AG04449 (cell line): ENCODE measurements around the gene FDXR.

ENCODE experiments used
- CTCF ChIA-PET: fragments of 350-600 bp; formaldehyde crosslinking; extraction: SDS; loops from one replicate; lab custom pipeline; 2021; ENCODE audit warnings: antibody characterized with exemption; lab: Yijun Ruan, JAX
- POLR2A ChIA-PET: fragments of 400-600, 350-600 bp; formaldehyde crosslinking; extraction: SDS; loops from one replicate; lab custom pipeline; 2020; ENCODE audit warnings: antibody characterized with exemption, inconsistent platforms; lab: Yijun Ruan, JAX
- DNase-seq: peaks from one replicate; pipeline ENCODE4 v3.0.0-alpha.2; 2010; ENCODE audit warnings: low read depth, low spot score
- H3K4me3 ChIP-seq: 2 replicates; pipeline ENCODE4 v1.5.1; 2011; ENCODE audit warnings: low read depth, mild to moderate bottlenecking, control low read depth, low read length
- CTCF ChIP-seq: IDR thresholded peaks from one replicate; pipeline ENCODE4 v1.5.1; 2011; ENCODE audit warnings: mild to moderate bottlenecking, moderate library complexity, low read length, control low read depth, inconsistent platforms; ENCODE audit not compliant: insufficient read depth; ENCODE audit errors: missing control alignments

Gene FDXR

GRCh38 chr17:74878658-74879057 is 5.9 kb upstream of the FDXR start:
- CTCF ChIA-PET: interaction anchor here (1.5 kb wide), 1 partner anchor 87 kb away, joined by 5 read pairs; no protein-coding TSS in a partner anchor
- POLR2A ChIA-PET: no interaction called here
- DNase-seq: no peak
- no peak for TF ChIP-seq CTCF
- H3K4me3 ChIP-seq: no peak overlapping the region

DNA sequence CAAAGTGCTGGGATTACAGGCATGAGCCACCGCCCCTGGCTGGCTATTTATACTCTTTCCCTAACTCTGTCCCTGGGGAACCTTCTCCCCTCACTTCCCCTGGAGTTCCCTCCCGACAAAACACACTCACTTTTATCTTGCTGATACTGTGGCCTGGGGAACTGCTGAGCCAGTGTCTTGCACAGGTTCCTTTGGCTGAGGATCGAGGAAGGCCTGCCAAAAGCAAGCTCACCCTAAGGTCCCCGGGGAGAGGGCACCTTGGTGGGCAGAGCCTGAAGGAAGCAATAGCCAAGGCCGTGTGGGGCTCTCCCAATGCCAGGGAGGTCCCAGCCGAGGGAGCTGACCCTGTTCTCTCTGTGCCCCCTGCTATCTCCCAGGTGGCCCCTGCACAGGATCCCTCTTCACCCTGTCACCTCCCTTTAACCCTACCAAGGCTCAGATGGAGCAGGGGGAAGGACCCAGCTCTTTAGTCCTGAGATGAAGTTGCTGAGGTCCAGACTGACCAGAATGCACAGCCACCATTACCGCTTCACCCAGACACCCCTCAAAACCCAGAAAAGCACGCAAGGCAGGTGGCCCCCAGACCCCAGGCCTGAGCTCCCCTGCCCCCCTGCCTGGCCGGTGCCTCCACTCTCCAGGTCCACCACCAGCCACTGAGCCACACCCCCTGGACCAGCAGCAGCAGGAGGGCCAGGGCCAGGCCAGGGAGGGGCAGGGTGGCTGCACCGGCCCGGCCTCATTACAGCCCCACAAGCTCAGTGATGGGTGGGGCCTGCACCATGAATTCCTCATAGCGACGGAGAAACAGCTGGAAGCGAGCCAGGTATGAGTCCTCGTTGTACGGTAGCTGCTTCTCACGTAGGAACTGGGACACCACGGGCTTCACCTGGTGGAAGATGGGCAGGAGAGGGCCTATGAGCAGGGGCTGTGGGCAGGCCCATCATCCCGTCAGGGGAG is 5.1 kb upstream of the FDXR start:
- CTCF ChIA-PET: interaction anchor here (0.8 to 1.5 kb wide), 2 partner anchors 13 to 86 kb away, joined by 5 read pairs; no protein-coding TSS in a partner anchor
- POLR2A ChIA-PET: no interaction called here
- DNase-seq: no peak

GRCh38 chr17:74875977-74876593 is 3.3 kb upstream of the FDXR start:
- H3K4me3 ChIP-seq: no peak overlapping the region
- no peak for DNase-seq
- ChIA-PET CTCF (interaction anchor here (3.5 to 5.6 kb wide), 2 partner anchors 12 to 15 kb away, joined by 16 to 37 read pairs; no protein-coding TSS in a partner anchor), POLR2A (no interaction called here)
- TF ChIP-seq CTCF: no peak

More for the DNA sequence above, 5.1 kb upstream of the FDXR start:
- TF ChIP-seq CTCF: no peak
- H3K4me3 ChIP-seq: no peak overlapping the region

DNA sequence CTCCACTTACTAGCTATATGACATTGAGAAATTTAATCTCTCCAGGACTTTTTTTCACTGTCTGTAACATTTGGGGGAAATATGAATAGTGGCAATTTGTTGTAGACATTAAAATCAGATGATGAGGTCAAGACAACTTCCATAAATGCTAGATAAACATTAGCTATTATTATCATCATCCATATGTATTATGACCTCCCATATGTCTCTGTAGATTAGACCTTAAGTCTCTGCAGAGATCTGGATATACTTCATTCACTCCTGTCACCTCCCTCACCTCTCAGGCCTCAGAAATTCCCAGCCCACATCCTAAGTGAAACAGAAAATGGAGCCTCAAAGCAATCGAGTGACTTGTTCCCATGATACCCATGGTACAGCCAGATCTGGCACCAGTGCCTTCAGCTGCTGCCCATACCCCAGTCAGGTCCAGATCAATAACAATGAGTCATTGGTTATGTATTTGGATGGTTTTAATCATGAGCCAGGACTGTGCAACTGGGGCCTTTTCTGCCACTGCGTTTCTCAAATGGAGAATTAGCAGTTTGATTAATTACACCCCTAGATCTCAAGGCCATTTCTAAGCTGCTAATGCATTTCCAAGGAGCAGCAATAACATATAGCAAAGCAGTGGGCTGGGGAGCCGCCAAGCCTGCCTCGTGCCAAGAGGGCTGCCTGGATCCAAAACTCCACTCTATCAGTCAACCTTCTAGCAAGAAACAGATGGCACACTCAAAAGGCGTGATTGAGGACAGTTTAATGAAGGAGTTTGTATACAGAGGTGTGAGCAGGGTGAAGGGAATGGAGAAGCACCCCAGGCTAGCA is 2.6 kb upstream of the FDXR start:
- POLR2A ChIA-PET: no interaction called here
- H3K4me3 ChIP-seq: no peak overlapping the region
- no peak for TF ChIP-seq CTCF
- no peak for DNase-seq
- CTCF ChIA-PET: interaction anchor here (0.8 to 5.6 kb wide), 4 partner anchors 8 to 86 kb away, joined by 3 to 37 read pairs (median 10); no protein-coding TSS in a partner anchor

DNA sequence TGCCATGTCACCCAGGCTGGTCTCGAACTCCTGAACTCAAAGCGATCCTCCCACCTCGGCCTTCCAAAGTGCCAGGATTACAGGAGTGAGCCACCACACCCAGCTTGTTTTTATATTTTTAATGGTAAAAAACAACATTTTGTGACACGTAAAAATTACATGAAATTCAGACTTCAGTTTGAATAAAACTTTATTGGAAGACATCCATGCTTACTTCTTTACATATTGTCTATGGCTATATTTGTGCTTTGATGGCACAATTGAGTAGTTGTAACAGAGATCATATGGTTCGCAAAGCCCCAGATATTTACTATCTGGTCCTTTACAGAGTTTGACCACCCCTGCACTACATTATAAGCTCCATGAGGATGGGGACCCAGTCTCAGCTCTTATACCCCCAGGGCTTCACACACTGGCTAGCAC is 1.8 kb upstream of the FDXR start:
- ChIA-PET POLR2A (no interaction called here), CTCF (interaction anchor here (0.6 to 5.6 kb wide), 7 partner anchors 9 to 129 kb away, joined by 3 to 37 read pairs (median 4); no protein-coding TSS in a partner anchor)
- no peak overlapping the region for H3K4me3 ChIP-seq

More for the DNA sequence above, 1.8 kb upstream of the FDXR start:
- TF ChIP-seq CTCF: no peak
- DNase-seq: no peak
